Astrocyte (in vitro differentiated cells and primary cell): ENCODE measurements around the gene SLC7A5. TPM values are rescaled to one million over a fixed set of nuclear protein-coding genes. Genes with fewer than 3 reads are reported as not detected.
"Not testable (repeated sequence)": the region's sequence is repeated elsewhere in the genome, so short reads cannot be mapped to it uniquely, and the experiment has no call there.

Source experiments
- DNase-seq: peaks from one replicate; pipeline ENCODE4 v3.0.0-alpha.2; 2010; ENCODE audit warnings: low read depth
- FAIRE-seq: peaks from 2 replicates; lab custom pipeline; 2011; peaks lifted over from hg19 to GRCh38; lab: Jason Lieb, UNC
- H2AFZ ChIP-seq: 2 replicates; pipeline ENCODE4 v1.6.0; 2012; ENCODE audit warnings: low read depth, low read length, inconsistent platforms
- H3K27ac ChIP-seq: 2 replicates; pipeline ENCODE4 v1.5.1; 2011; ENCODE audit warnings: low read depth, low read length, inconsistent platforms
- H3K27me3 ChIP-seq: 2 replicates; pipeline ENCODE4 v1.6.0; 2011; ENCODE audit warnings: low read length, inconsistent platforms; ENCODE audit not compliant: insufficient read depth
- H3K36me3 ChIP-seq: 2 replicates; pipeline ENCODE4 v1.5.1; 2011; ENCODE audit warnings: low read length, inconsistent platforms; ENCODE audit not compliant: insufficient read depth
- H3K4me1 ChIP-seq: 2 replicates; pipeline ENCODE4 v1.5.1; 2011; ENCODE audit warnings: low read length, inconsistent platforms; ENCODE audit not compliant: insufficient read depth
- H3K4me2 ChIP-seq: 2 replicates; pipeline ENCODE4 v1.6.0; 2012; ENCODE audit warnings: low read length, inconsistent platforms
- H3K4me3 ChIP-seq: 2 replicates; pipeline ENCODE4 v1.5.1; 2011; ENCODE audit warnings: low read depth, mild to moderate bottlenecking, low read length, inconsistent platforms; ENCODE audit not compliant: insufficient read depth
- H3K79me2 ChIP-seq: 2 replicates; pipeline ENCODE4 v1.6.0; 2012; ENCODE audit warnings: mild to moderate bottlenecking, low read length, inconsistent platforms; ENCODE audit not compliant: insufficient read depth
- H3K9ac ChIP-seq: 2 replicates; pipeline ENCODE4 v1.6.0; 2012; ENCODE audit warnings: mild to moderate bottlenecking, low read length, inconsistent platforms
- H3K9me3 ChIP-seq: 2 replicates; pipeline ENCODE4 v1.5.1; 2012; ENCODE audit warnings: low read depth, mild to moderate bottlenecking, low read length, inconsistent platforms; ENCODE audit not compliant: insufficient read depth
- H4K20me1 ChIP-seq: 2 replicates; pipeline ENCODE4 v1.6.0; 2012; ENCODE audit warnings: low read length, inconsistent platforms; ENCODE audit not compliant: insufficient read depth
- H3K27ac Mint-ChIP-seq: one replicate; pipeline ENCODE4 v1.8.0; 2021; ENCODE audit warnings: mild to moderate bottlenecking, mixed read lengths; ENCODE audit not compliant: unreplicated experiment
- H3K27me3 Mint-ChIP-seq: one replicate; pipeline ENCODE4 v1.8.0; 2021; ENCODE audit warnings: low read depth, mixed read lengths; ENCODE audit not compliant: unreplicated experiment
- H3K36me3 Mint-ChIP-seq: one replicate; pipeline ENCODE4 v1.8.0; 2021; ENCODE audit warnings: low read depth, mixed read lengths; ENCODE audit not compliant: unreplicated experiment
- H3K4me1 Mint-ChIP-seq: one replicate; pipeline ENCODE4 v1.8.0; 2021; ENCODE audit warnings: low read depth, mixed read lengths; ENCODE audit not compliant: unreplicated experiment
- H3K4me3 Mint-ChIP-seq: one replicate; pipeline ENCODE4 v1.8.0; 2021; ENCODE audit warnings: mild to moderate bottlenecking, moderate library complexity, mixed read lengths; ENCODE audit not compliant: unreplicated experiment
- H3K9me3 Mint-ChIP-seq: one replicate; pipeline ENCODE4 v1.8.0; 2021; ENCODE audit warnings: mild to moderate bottlenecking, mixed read lengths; ENCODE audit not compliant: unreplicated experiment
- CTCF ChIP-seq: IDR thresholded peaks from 2 replicates; pipeline ENCODE4 v1.5.1; 2011; ENCODE audit warnings: low read depth, mild to moderate bottlenecking, inconsistent platforms, low read length, moderate library complexity; ENCODE audit not compliant: insufficient read depth
- EZH2 ChIP-seq: IDR thresholded peaks from 2 replicates; pipeline ENCODE4 v1.6.1; 2012; ENCODE audit warnings: mild to moderate bottlenecking, low read length, inconsistent platforms; ENCODE audit not compliant: insufficient read depth
- total RNA-seq: library from RNA; stranded (reverse); gene quantifications from 2 replicates; pipeline ENCODE4 v1.2.1, GENCODE V29; 2021

Gene SLC7A5
- total RNA-seq, 1 donor from 2014 or later = 815 TPM

- not testable (repeated sequence) for H3K4me2 ChIP-seq, H3K4me1 Mint-ChIP-seq, H3K9ac ChIP-seq, H3K27me3 ChIP-seq, H3K4me3 ChIP-seq, DNase-seq, H2AFZ ChIP-seq, H3K4me1 ChIP-seq, H4K20me1 ChIP-seq, H3K79me2 ChIP-seq, H3K9me3 ChIP-seq, H3K4me3 Mint-ChIP-seq, H3K36me3 Mint-ChIP-seq, H3K27ac ChIP-seq, H3K36me3 ChIP-seq, FAIRE-seq, H3K27ac Mint-ChIP-seq, H3K9me3 Mint-ChIP-seq
- H3K27me3 Mint-ChIP-seq = peaks cover 12% of the 10 kb centered on the region
These were observed 18.6 kb upstream of the SLC7A5 start for GRCh38 chr16:87887931-87888330.

GRCh38 chr16:87885371-87885967 lies 16.2 kb upstream of the SLC7A5 start:
- H4K20me1 ChIP-seq, H3K36me3 Mint-ChIP-seq, H3K27me3 ChIP-seq, H3K9me3 ChIP-seq, H3K79me2 ChIP-seq, FAIRE-seq, H3K4me2 ChIP-seq, H3K4me1 ChIP-seq, H3K4me3 Mint-ChIP-seq, H3K4me1 Mint-ChIP-seq, H3K36me3 ChIP-seq, H3K27ac Mint-ChIP-seq, H3K9me3 Mint-ChIP-seq, H2AFZ ChIP-seq, DNase-seq, H3K4me3 ChIP-seq, H3K27ac ChIP-seq, H3K9ac ChIP-seq: not testable (repeated sequence)
- peaks cover 30% of the 10 kb centered on the region for H3K27me3 Mint-ChIP-seq

GRCh38 chr16:87882436-87883019 lies 13.2 kb upstream of the SLC7A5 start:
- Mint-ChIP-seq H3K4me3 (no peak overlapping the region), H3K9me3 (no peaks in the 10 kb centered on the region)
- peaks cover 4% of the 10 kb centered on the region for H3K4me1 ChIP-seq

GRCh38 chr16:87881324-87882200 lies 12.3 kb upstream of the SLC7A5 start:
- no peaks in the 10 kb centered on the region for H3K9me3 Mint-ChIP-seq
- H2AFZ ChIP-seq = no peak overlapping the region

More at GRCh38 chr16:87882436-87883019, 13.2 kb upstream of the SLC7A5 start:
- Mint-ChIP-seq H3K36me3 (no peaks in the 10 kb centered on the region), H3K27ac (no peak overlapping the region), H3K4me1 (no peaks in the 10 kb centered on the region), H3K27me3 (peaks cover 40% of the 10 kb centered on the region)
- no peak for TF ChIP-seq EZH2
- peaks cover 8% of the 10 kb centered on the region for H3K9me3 ChIP-seq
- no peak overlapping the region for H2AFZ ChIP-seq
- no peak overlapping the region for H3K27ac ChIP-seq
- no peaks in the 10 kb centered on the region for H3K36me3 ChIP-seq
- no peak for DNase-seq
- H3K9ac ChIP-seq = no peak overlapping the region
- H3K27me3 ChIP-seq = peaks cover 11% of the 10 kb centered on the region
- H3K4me2 ChIP-seq = no peak overlapping the region
- no peaks in the 10 kb centered on the region for H3K79me2 ChIP-seq
- H3K4me3 ChIP-seq = no peak overlapping the region
- FAIRE-seq = no peak
- H4K20me1 ChIP-seq = no peaks in the 10 kb centered on the region

More at GRCh38 chr16:87881324-87882200, 12.3 kb upstream of the SLC7A5 start:
- no peak overlapping the region for H3K9ac ChIP-seq
- H3K4me2 ChIP-seq = no peak overlapping the region
- no peak overlapping the region for H3K27ac ChIP-seq
- H3K9me3 ChIP-seq = peaks cover 8% of the 10 kb centered on the region
- no peak for DNase-seq
- Mint-ChIP-seq H3K27me3 (peaks cover 45% of the 10 kb centered on the region), H3K4me3 (no peak overlapping the region), H3K36me3 (no peaks in the 10 kb centered on the region), H3K27ac (no peak overlapping the region), H3K4me1 (no peaks in the 10 kb centered on the region)
- H3K4me3 ChIP-seq = no peak overlapping the region
- H3K27me3 ChIP-seq = peaks cover 11% of the 10 kb centered on the region
- no peaks in the 10 kb centered on the region for H4K20me1 ChIP-seq
- no peaks in the 10 kb centered on the region for H3K79me2 ChIP-seq
- FAIRE-seq = no peak
- H3K36me3 ChIP-seq = no peaks in the 10 kb centered on the region
- TF ChIP-seq EZH2 = no peak
- TF ChIP-seq CTCF = no peak
- H3K4me1 ChIP-seq = peaks cover 4% of the 10 kb centered on the region
